Small intestine (tissue), 7 donors: ENCODE measurements around the gene ACTN4. TPM values are rescaled to one million over a fixed set of nuclear protein-coding genes. Genes with fewer than 3 reads are reported as not detected.

ENCODE experiments used
- DNase-seq, 2 donors: peaks; one replicate each; pipeline versions ENCODE4 v3.0.0 to v3.0.0-alpha.2; 2013
- FAIRE-seq: peaks from 2 replicates; lab custom pipeline; 2012; peaks lifted over from hg19 to GRCh38; lab: Jason Lieb, UNC
- H3K27ac ChIP-seq, 3 donors: one replicate each; pipeline ENCODE4 v1.5.1; 2013; ENCODE audit warnings: low read length in 2 of 3, mild to moderate bottlenecking in 2 of 3, control low read depth in 1 of 3, inconsistent platforms in 1 of 3, low read depth in 1 of 3, moderate library complexity in 1 of 3
- H3K27me3 ChIP-seq, 3 donors: one replicate each; pipeline ENCODE4 v1.6.1; 2013; ENCODE audit warnings: low read length in 3 of 3, inconsistent platforms in 1 of 3; ENCODE audit not compliant: control insufficient read depth in 3 of 3, insufficient read depth in 3 of 3
- H3K36me3 ChIP-seq, 3 donors: one replicate each; pipeline ENCODE4 v1.6.1; 2013; ENCODE audit warnings: low read length in 3 of 3, inconsistent platforms in 1 of 3, low read depth in 1 of 3, mild to moderate bottlenecking in 1 of 3, moderate library complexity in 1 of 3; ENCODE audit not compliant: control insufficient read depth in 3 of 3, insufficient read depth in 2 of 3
- H3K4me1 ChIP-seq, 3 donors: one replicate each; pipeline ENCODE4 v1.6.1; 2013; ENCODE audit warnings: low read length in 2 of 3, inconsistent platforms in 1 of 3, low read depth in 1 of 3, mild to moderate bottlenecking in 1 of 3, moderate library complexity in 1 of 3; ENCODE audit not compliant: control insufficient read depth in 3 of 3, insufficient read depth in 2 of 3
- H3K4me3 ChIP-seq, 3 donors: one replicate each; pipeline ENCODE4 v1.5.1; 2013; ENCODE audit warnings: low read length in 3 of 3, control low read depth in 1 of 3, inconsistent platforms in 1 of 3, low read depth in 1 of 3, mild to moderate bottlenecking in 1 of 3, moderate library complexity in 1 of 3
- H3K9me3 ChIP-seq, 2 donors: one replicate each; pipeline ENCODE4 v1.6.1; 2013; ENCODE audit warnings: low read depth in 1 of 2, low read length in 1 of 2; ENCODE audit not compliant: control insufficient read depth in 2 of 2, insufficient read depth in 1 of 2
- WGBS, 3 donors: extraction: QIAGEN DNeasy Blood & Tissue Kit; methylation state at CpG; one replicate each; pipeline ENCODE4 v1.1.7; 2013; 5-methylcytosine and 5-hydroxymethylcytosine counted together
- polyA plus RNA-seq, 4 donors: library from polyadenylated mRNA; stranded (reverse) in 3 of 4; unstranded in 1 of 4; fragments of 200-250 nt in 3 of 4; fragments of 120-200 nt in 1 of 4; gene quantifications; one replicate each; pipeline versions ENCODE4 v1.2.1 to v1.2.3, GENCODE V29; 2013
- donor health status: healthy with polysubstance abuse.
- donor health status: control.
- donor health status: control.
- donor health status: Bipolar disorder and iron deficiency.
- donor health status: healthy.

The ACTN4 gene
- polyA plus RNA-seq, 4 donors, result 188 to 790 (median 308) TPM

- no peak overlapping the region for H3K4me3 ChIP-seq
- peak overlapping the region in 2 of 3 donors; percentile 2 to 55 for H3K27ac ChIP-seq
- no peaks in the 10 kb centered on the region for H3K27me3 ChIP-seq
- DNase-seq (no peak), FAIRE-seq (no peak)
- H3K9me3 ChIP-seq, result no peaks in the 10 kb centered on the region
- peaks cover 0 to 31% (median 2%) of the 10 kb centered on the region in 3 donors for H3K4me1 ChIP-seq
- peaks cover 29 to 100% (median 34%) of the 10 kb centered on the region in 3 donors for H3K36me3 ChIP-seq
- WGBS, 3 donors, result 83 to 86% (median 85%) methylated on average over 32 to 37 of the region's 37 CpGs
Observed at GRCh38 chr19:38728752-38729541, 81.5 kb downstream of the ACTN4 start.

GRCh38 chr19:38729653-38730469 lies 82.4 kb downstream of the ACTN4 start:
- DNase-seq (peak; percentile 64 to 84), FAIRE-seq (no peak)
- Histone ChIP-seq H3K27me3 (no peaks in the 10 kb centered on the region), H3K9me3 (no peaks in the 10 kb centered on the region), H3K36me3 (peaks cover 22 to 99% (median 30%) of the 10 kb centered on the region in 3 donors), H3K4me3 (no peak overlapping the region), H3K27ac (peak overlapping the region; percentile 32 to 96 (median 34)), H3K4me1 (peaks cover 0 to 37% (median 2%) of the 10 kb centered on the region in 3 donors)
- WGBS, 3 donors, result 66 to 71% (median 67%) methylated on average over 16 to 17 of the region's 17 CpGs

GRCh38 chr19:38730470-38730730 lies 83.0 kb downstream of the ACTN4 start:
- WGBS, 3 donors, result 72 to 84% (median 79%) methylated on average over 7 of the region's 7 CpGs
- Histone ChIP-seq H3K4me1 (peaks cover 0 to 42% (median 2%) of the 10 kb centered on the region in 3 donors), H3K27ac (peak overlapping the region in 2 of 3 donors; percentile 93 to 96), H3K9me3 (no peaks in the 10 kb centered on the region), H3K27me3 (no peaks in the 10 kb centered on the region), H3K36me3 (peaks cover 18 to 94% (median 27%) of the 10 kb centered on the region in 3 donors), H3K4me3 (no peak overlapping the region)
- FAIRE-seq, result no peak
- DNase-seq, result no peak

- FAIRE-seq (no peak), DNase-seq (peak in 1 of 2 donors; percentile 45)
- Histone ChIP-seq H3K27me3 (no peaks in the 10 kb centered on the region), H3K4me1 (peaks cover 0 to 39% (median 2%) of the 10 kb centered on the region in 3 donors), H3K27ac (peak overlapping the region; percentile 61 to 96 (median 93)), H3K36me3 (peaks cover 14 to 88% (median 27%) of the 10 kb centered on the region in 3 donors), H3K9me3 (no peaks in the 10 kb centered on the region), H3K4me3 (no peak overlapping the region)
- 63 to 84% (median 71%) methylated on average over 19 of the region's 19 CpGs for WGBS, 3 donors
Observed at GRCh38 chr19:38730731-38731589, 83.5 kb downstream of the ACTN4 start.

GRCh38 chr19:38731654-38732301 lies 84.3 kb downstream of the ACTN4 start:
- no peaks in the 10 kb centered on the region for H3K27me3 ChIP-seq
- FAIRE-seq, result no peak
- H3K36me3 ChIP-seq, result peaks cover 12 to 80% (median 23%) of the 10 kb centered on the region in 3 donors
- WGBS, 3 donors, result 10 to 49% (median 22%) methylated on average over 10 of the region's 10 CpGs
- H3K9me3 ChIP-seq, result no peaks in the 10 kb centered on the region
- H3K4me1 ChIP-seq, result peaks cover 0 to 39% (median 4%) of the 10 kb centered on the region in 3 donors
- DNase-seq, result peak; percentile 45 to 82
- peak overlapping the region; percentile 61 to 96 (median 93) for H3K27ac ChIP-seq
- no peak overlapping the region for H3K4me3 ChIP-seq

GRCh38 chr19:38733241-38733492 lies 85.7 kb downstream of the ACTN4 start:
- WGBS, 3 donors, result 90 to 100% (median 96%) methylated on average over 1 of the region's 1 CpG
- DNase-seq (peak in 1 of 2 donors; percentile 12), FAIRE-seq (no peak)
- Histone ChIP-seq H3K9me3 (no peaks in the 10 kb centered on the region), H3K4me1 (peaks cover 0 to 40% (median 4%) of the 10 kb centered on the region in 3 donors), H3K27ac (peak overlapping the region; percentile 68 to 96 (median 93)), H3K36me3 (peaks cover 7 to 70% (median 15%) of the 10 kb centered on the region in 3 donors), H3K27me3 (no peaks in the 10 kb centered on the region), H3K4me3 (no peak overlapping the region)

GRCh38 chr19:38733493-38734175 lies 86.2 kb downstream of the ACTN4 start:
- H3K36me3 ChIP-seq, result peaks cover 4 to 68% (median 15%) of the 10 kb centered on the region in 3 donors
- H3K4me3 ChIP-seq, result peak overlapping the region in 1 of 3 donors; percentile 86
- H3K9me3 ChIP-seq, result no peaks in the 10 kb centered on the region
- no peak for FAIRE-seq
- H3K27me3 ChIP-seq, result no peaks in the 10 kb centered on the region
- peak; percentile 32 to 47 for DNase-seq
- H3K4me1 ChIP-seq, result peaks cover 0 to 40% (median 4%) of the 10 kb centered on the region in 3 donors
- 42 to 56% (median 46%) methylated on average over 6 of the region's 6 CpGs for whole genome bisulfite sequencing, 3 donors
- peak overlapping the region; percentile 68 to 96 (median 93) for H3K27ac ChIP-seq
